IMR-90 (cell line): ENCODE measurements around the gene NAV2. TPM values are rescaled to one million over a fixed set of nuclear protein-coding genes. Genes with fewer than 3 reads are reported as not detected.

Experiments used
- ATAC-seq: fragments of 200-7000 bp; cut with Tn5 transposase; 2 replicates; pipeline ENCODE4 v1.9.1; 2020; ENCODE audit warnings: low read depth, mild to moderate bottlenecking, moderate library complexity
- BruUV-seq: library from RNA; stranded (reverse); fragments of 400-500 nt; replicated peaks from 2 replicates; lab custom pipeline; 2021; lab: Mats Ljungman, UMichigan
- CTCF ChIA-PET: fragments of 300-600 bp; formaldehyde crosslinking; extraction: SDS; loops from one replicate; lab custom pipeline; 2021; ENCODE audit warnings: antibody characterized with exemption; lab: Yijun Ruan, JAX
- POLR2A ChIA-PET: fragments of 300-600 bp; sonication (Branson Sonifier 250); formaldehyde crosslinking; loops from one replicate; lab custom pipeline; 2022; ENCODE audit warnings: antibody characterized with exemption; ENCODE audit not compliant: unreplicated experiment; lab: Charles Lee
- DNase-seq: peaks from one replicate; pipeline ENCODE4 v3.0.0; 2013
- H2AFZ ChIP-seq: replicated peaks from 2 replicates; pipeline ENCODE3; 2013; ENCODE audit warnings: low read length, mild to moderate bottlenecking; ENCODE audit not compliant: poor library complexity
- H2AK5ac ChIP-seq: 2 replicates; pipeline ENCODE4 v1.6.1; 2013; ENCODE audit warnings: low read depth, low read length, inconsistent platforms
- H2AK9ac ChIP-seq: replicated peaks from 2 replicates; pipeline ENCODE3; 2013; ENCODE audit warnings: mild to moderate bottlenecking, low read depth, low read length, moderate library complexity; ENCODE audit not compliant: poor library complexity
- H2BK120ac ChIP-seq: 2 replicates; pipeline ENCODE4 v1.6.1; 2013; ENCODE audit warnings: low read depth, low read length, inconsistent platforms
- H2BK15ac ChIP-seq: 3 replicates; pipeline ENCODE4 v1.6.1; 2013; ENCODE audit warnings: low read depth, low read length, inconsistent platforms
- H2BK20ac ChIP-seq: 2 replicates; pipeline ENCODE4 v1.6.1; 2013; ENCODE audit warnings: low read depth, mild to moderate bottlenecking, inconsistent platforms, low read length, moderate library complexity
- H2BK5ac ChIP-seq: 2 replicates; pipeline ENCODE4 v1.6.1; 2013; ENCODE audit warnings: mild to moderate bottlenecking, low read depth, low read length, inconsistent platforms; ENCODE audit not compliant: poor library complexity, severe bottlenecking
- H3K14ac ChIP-seq: replicated peaks from 2 replicates; pipeline ENCODE4 v1.6.1; 2013; ENCODE audit warnings: low read depth, low read length, inconsistent platforms
- H3K18ac ChIP-seq: 2 replicates; pipeline ENCODE4 v1.6.1; 2013; ENCODE audit warnings: low read depth, low read length, control low read depth
- H3K23ac ChIP-seq: 2 replicates; pipeline ENCODE4 v1.6.1; 2013; ENCODE audit warnings: low read depth, low read length, inconsistent platforms
- H3K27ac ChIP-seq: 2 replicates; pipeline ENCODE4 v1.5.1; 2013; ENCODE audit warnings: mild to moderate bottlenecking, control low read depth, low read length; ENCODE audit not compliant: insufficient read depth
- H3K27me3 ChIP-seq: 2 replicates; pipeline ENCODE4 v1.6.1; 2013; ENCODE audit warnings: low read length; ENCODE audit not compliant: control insufficient read depth, insufficient read depth
- H3K36me3 ChIP-seq: 2 replicates; pipeline ENCODE4 v1.6.1; 2013; ENCODE audit warnings: low read length, mixed read lengths; ENCODE audit not compliant: control insufficient read depth, insufficient read depth
- H3K4ac ChIP-seq: 2 replicates; pipeline ENCODE4 v1.6.1; 2013; ENCODE audit warnings: low read depth, low read length, inconsistent platforms
- H3K4me1 ChIP-seq: 2 replicates; pipeline ENCODE4 v1.6.1; 2013; ENCODE audit warnings: low read length, mixed read lengths; ENCODE audit not compliant: control insufficient read depth, insufficient read depth
- H3K4me2 ChIP-seq: 2 replicates; pipeline ENCODE4 v1.6.1; 2013; ENCODE audit warnings: low read depth, mild to moderate bottlenecking, control low read depth, low read length, moderate library complexity
- H3K4me3 ChIP-seq: 2 replicates; pipeline ENCODE4 v1.5.1; 2013; ENCODE audit warnings: low read depth, mild to moderate bottlenecking, control low read depth, low read length, moderate library complexity; ENCODE audit not compliant: insufficient read depth
- H3K56ac ChIP-seq: 2 replicates; pipeline ENCODE4 v1.6.1; 2013; ENCODE audit warnings: low read length, inconsistent platforms; ENCODE audit not compliant: insufficient read depth; ENCODE audit errors: extremely low read depth
- H3K79me1 ChIP-seq, 2 experiments: 2 replicates each; pipeline ENCODE4 v1.6.1; 2013; ENCODE audit warnings: low read length in 2 of 2, inconsistent platforms in 1 of 2, low read depth in 1 of 2
- H3K9ac ChIP-seq: 2 replicates; pipeline ENCODE4 v1.6.1; 2013; ENCODE audit warnings: low read depth, low read length, control low read depth
- H3K9me1 ChIP-seq: 2 replicates; pipeline ENCODE4 v1.6.1; 2013; ENCODE audit warnings: low read length, inconsistent platforms; ENCODE audit not compliant: insufficient read depth
- H3K9me3 ChIP-seq: 2 replicates; pipeline ENCODE4 v1.6.1; 2013; ENCODE audit warnings: low read length; ENCODE audit not compliant: control insufficient read depth, insufficient read depth
- H4K20me1 ChIP-seq: 2 replicates; pipeline ENCODE4 v1.6.1; 2013; ENCODE audit warnings: low read length, inconsistent platforms; ENCODE audit not compliant: insufficient read depth
- H4K5ac ChIP-seq: 2 replicates; pipeline ENCODE4 v1.6.1; 2013; ENCODE audit warnings: mild to moderate bottlenecking, low read depth, low read length, control low read depth
- H4K8ac ChIP-seq, 2 experiments: 2 replicates each; pipeline ENCODE4 v1.6.1; 2013; ENCODE audit warnings: low read depth in 2 of 2, low read length in 2 of 2, control low read depth in 1 of 2, inconsistent platforms in 1 of 2
- H4K91ac ChIP-seq: 2 replicates; pipeline ENCODE4 v1.6.1; 2013; ENCODE audit warnings: low read depth, low read length, inconsistent platforms; ENCODE audit not compliant: insufficient read depth
- BHLHE40 ChIP-seq: fragments of 150-350 bp; IDR thresholded peaks from 2 replicates; pipeline ENCODE4 v1.6.1; 2016; ENCODE audit warnings: mild to moderate bottlenecking, low read depth, low read length
- CTCF ChIP-seq: conservative IDR thresholded peaks from 2 replicates; pipeline ENCODE4 v1.5.1; 2012; ENCODE audit warnings: mild to moderate bottlenecking, low read depth, low read length, improper control_type of control experiment
- NFE2L2 ChIP-seq: fragments of 150-350 bp; IDR thresholded peaks from 2 replicates; pipeline ENCODE4 v1.6.1; 2016; ENCODE audit warnings: low read depth, mild to moderate bottlenecking, low read length
- RAD21 ChIP-seq: IDR thresholded peaks from 2 replicates; pipeline ENCODE4 v1.6.1; 2012; ENCODE audit warnings: low read length, improper control_type of control experiment
- RFX5 ChIP-seq: IDR thresholded peaks from 2 replicates; pipeline ENCODE4 v1.8.0; 2012; ENCODE audit warnings: low read depth, mild to moderate bottlenecking, low read length, moderate library complexity
- SMC3 ChIP-seq: fragments of 150-350 bp; IDR thresholded peaks from 2 replicates; pipeline ENCODE4 v1.6.1; 2016; ENCODE audit warnings: low read depth, mild to moderate bottlenecking, antibody characterized with exemption, low read length, moderate library complexity
- WGBS, 2 experiments: methylation state at CpG; one replicate each; pipeline versions ENCODE4 v1.1.5 to v1.1.7; 2013; ENCODE audit warnings: missing lambda C conversion rate in 2 of 2; ENCODE audit not compliant: insufficient read length in 1 of 2; ENCODE audit errors: extremely low coverage in 2 of 2; 5-methylcytosine and 5-hydroxymethylcytosine counted together
- dilution Hi-C: fragments of 300-500 bp; cut with HindIII; formaldehyde crosslinking; loops from one replicate; pipeline ENCODE4 v1.14.3; 2018; ENCODE audit warnings: low sequenced_read_pairs; ENCODE audit not compliant: unreplicated experiment
- in situ Hi-C: fragments of 300-500 bp; cut with MboI; formaldehyde crosslinking; loops from 3 replicates; pipeline ENCODE4 v1.14.3; 2019; ENCODE audit warnings: low sequenced_read_pairs, inconsistent platforms, mixed read lengths
- intact Hi-C: fragments of 100-400 bp; cut with micrococcal nuclease; formaldehyde crosslinking; loops from 2 replicates; pipeline ENCODE4 v1.10.0; 2022
- polyA plus RNA-seq, 3 experiments: library from polyadenylated mRNA; depleted of rRNA; stranded (reverse); fragments of >200 nt; gene quantifications; 2 replicates each; pipeline ENCODE4 v1.2.3, GENCODE V29; 2012; ENCODE audit warnings: low replicate concordance in 1 of 3
- total RNA-seq: library from RNA; depleted of rRNA; stranded (reverse); fragments of >200 nt; gene quantifications from 2 replicates; pipeline ENCODE4 v1.2.3, GENCODE V29; 2012

The NAV2 gene
- total and polyA plus RNA-seq, 2 of the 4 experiments (the other 2 are of a cell fraction) = 4.5 to 12.6 TPM

- no peaks in the 10 kb centered on the region for H3K36me3 ChIP-seq
- H2BK15ac ChIP-seq = no peak overlapping the region
- no peak overlapping the region for H3K14ac ChIP-seq
- peaks cover 8 to 14% of the 10 kb centered on the region in 2 experiments; a peak in 2 of 4 replicates for H3K79me1 ChIP-seq
- no peak overlapping the region for H2AK5ac ChIP-seq
- intact Hi-C loops = loop anchor here (1.0 to 10.0 kb wide), 7 partner anchors 161 to 829 kb away; no protein-coding TSS in a partner anchor
- H3K9ac ChIP-seq = no peak overlapping the region
- in situ Hi-C loops = loop anchor here (5.0 to 10.0 kb wide), 3 partner anchors 156 to 589 kb away; no protein-coding TSS in a partner anchor
- H4K8ac ChIP-seq = no peak overlapping the region
- peak; percentile 85 for ATAC-seq
- no peak overlapping the region for H3K4me2 ChIP-seq
- no peak overlapping the region for H3K23ac ChIP-seq
- H4K5ac ChIP-seq = no peak overlapping the region
- no peak overlapping the region for H2BK120ac ChIP-seq
- H3K9me1 ChIP-seq = no peaks in the 10 kb centered on the region
- H2AK9ac ChIP-seq = no peak overlapping the region
- dilution Hi-C loops = no loop called here
- H3K9me3 ChIP-seq = no peaks in the 10 kb centered on the region
- H3K27me3 ChIP-seq = no peaks in the 10 kb centered on the region
- peak; percentile 83 for DNase-seq
- CTCF ChIA-PET = interaction anchor here (0.6 to 2.0 kb wide), 20 partner anchors 8 to 344 kb away, joined by 3 to 13 read pairs (median 4); no protein-coding TSS in a partner anchor
- H3K18ac ChIP-seq = no peak overlapping the region
- WGBS, 2 experiments = no CpG with 5 or more reads among the region's 1 CpG
- peak; percentile 84 for TF ChIP-seq CTCF
- no peak for TF ChIP-seq NFE2L2
- no peak for TF ChIP-seq BHLHE40
- peak; percentile 89 for TF ChIP-seq RAD21
- no peak for TF ChIP-seq RFX5
- TF ChIP-seq SMC3 = peak; percentile 76
- H3K56ac ChIP-seq = no peak overlapping the region
- no peak overlapping the region for H2BK20ac ChIP-seq
- BruUV-seq = no TSS peak
- H4K20me1 ChIP-seq = peaks cover 5% of the 10 kb centered on the region; the same call in 1 of the 2 replicates
- no peak overlapping the region for H3K27ac ChIP-seq
- POLR2A ChIA-PET = no interaction called here
- no peaks in the 10 kb centered on the region for H3K4me1 ChIP-seq
- no peak overlapping the region for H4K91ac ChIP-seq
- no peak overlapping the region for H3K4ac ChIP-seq
- H2BK5ac ChIP-seq = no peak overlapping the region
- H3K4me3 ChIP-seq = no peak overlapping the region
- no peak overlapping the region for H2AFZ ChIP-seq
Measured at GRCh38 chr11:19903620-19904069, 191.0 kb downstream of the NAV2 start.
